DMS153 treated with DMSO at 0.1 percent for 48 hours (cell line): ENCODE results near the gene TRIM67.
"Not testable (repeated sequence)": the region's sequence is repeated elsewhere in the genome, so short reads cannot be mapped to it uniquely, and the experiment has no call there.

Source experiments
- DNase-seq: peaks from one replicate; lab custom pipeline; 2025; ENCODE audit not compliant: unreplicated experiment; lab: John Stamatoyannopoulos, UW

TRIM67 gene

GRCh38 chr1:231201979-231202633 lies 40.2 kb downstream of the TRIM67 start:
- no peak for DNase-seq

DNA sequence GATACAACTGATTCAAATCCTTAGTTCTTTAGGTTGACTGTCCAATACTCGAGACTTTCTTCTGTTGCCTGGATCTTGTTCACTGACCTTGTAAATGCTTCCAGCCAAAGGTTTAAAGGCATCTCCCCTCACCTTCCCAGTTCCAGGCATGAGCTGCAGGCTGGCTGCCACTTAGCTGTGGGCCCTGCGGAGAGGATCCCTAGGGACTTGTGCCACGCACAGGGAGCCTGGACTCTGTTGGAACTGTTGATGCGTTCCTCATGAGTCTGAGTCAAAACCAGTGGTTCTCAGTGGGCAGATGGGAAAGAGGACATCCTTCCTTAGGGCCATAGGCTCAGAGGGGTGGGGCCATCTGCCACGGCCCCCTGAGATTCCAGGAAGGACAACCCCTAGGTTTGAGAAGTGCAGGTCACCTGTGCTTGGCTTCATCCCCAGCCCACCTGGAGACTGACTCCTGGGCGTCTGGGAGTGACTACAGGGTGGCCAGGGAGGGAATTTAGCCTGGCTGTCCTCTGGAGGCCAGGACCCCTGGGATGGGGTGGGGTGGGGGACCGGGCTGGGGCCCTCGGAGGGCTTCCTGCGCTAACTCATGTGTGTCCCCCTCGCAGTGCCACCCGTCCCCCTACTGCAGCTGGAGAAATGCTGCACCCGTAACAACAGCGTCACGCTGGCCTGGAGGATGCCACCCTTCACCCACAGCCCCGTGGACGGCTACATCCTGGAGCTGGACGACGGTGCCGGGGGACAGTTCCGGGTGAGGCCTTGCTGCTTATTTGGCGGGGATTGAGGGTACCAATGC lies 41.6 kb downstream of the TRIM67 start:
- no peak for DNase-seq

DNA sequence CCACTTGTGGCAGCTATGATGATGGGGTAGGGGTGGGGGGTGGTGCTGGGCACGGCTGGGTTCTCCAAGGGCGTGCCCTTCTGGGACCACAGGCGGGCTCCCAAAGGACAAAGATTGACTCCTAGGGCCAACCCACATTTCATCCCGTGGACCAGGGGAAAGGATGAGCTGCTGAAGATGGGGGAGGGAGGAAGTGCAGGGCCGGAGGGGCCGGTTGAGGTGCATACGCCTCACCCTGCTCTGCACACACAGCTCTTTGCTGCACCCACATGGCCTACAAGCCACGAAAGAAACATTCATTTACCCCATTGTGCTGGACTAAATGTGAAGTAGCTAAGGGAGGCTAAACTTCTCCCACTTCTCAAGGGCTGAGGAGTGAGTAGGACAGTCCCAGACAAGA lies 45.0 kb downstream of the TRIM67 start:
- no peak for DNase-seq

DNA sequence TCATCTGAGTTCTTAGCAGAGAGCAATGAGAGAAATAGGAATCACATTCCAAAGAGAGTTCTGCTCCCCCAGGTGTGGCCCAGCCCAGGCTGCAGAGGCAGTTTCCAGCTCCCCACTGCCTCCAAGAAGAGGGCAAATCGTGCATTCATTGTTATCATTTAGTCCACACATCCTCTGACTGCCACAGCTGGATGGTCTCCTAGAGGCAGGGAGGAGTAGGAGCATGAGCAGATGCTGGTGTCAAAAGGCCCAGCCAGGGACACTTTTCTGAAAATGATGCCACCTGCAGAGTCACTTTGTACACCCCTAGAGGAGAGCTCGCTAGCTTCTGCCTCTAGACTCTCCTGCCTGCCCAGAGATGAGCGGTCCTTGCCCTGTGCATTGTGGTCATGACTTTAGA lies 45.6 kb downstream of the TRIM67 start:
- no peak for DNase-seq

DNA sequence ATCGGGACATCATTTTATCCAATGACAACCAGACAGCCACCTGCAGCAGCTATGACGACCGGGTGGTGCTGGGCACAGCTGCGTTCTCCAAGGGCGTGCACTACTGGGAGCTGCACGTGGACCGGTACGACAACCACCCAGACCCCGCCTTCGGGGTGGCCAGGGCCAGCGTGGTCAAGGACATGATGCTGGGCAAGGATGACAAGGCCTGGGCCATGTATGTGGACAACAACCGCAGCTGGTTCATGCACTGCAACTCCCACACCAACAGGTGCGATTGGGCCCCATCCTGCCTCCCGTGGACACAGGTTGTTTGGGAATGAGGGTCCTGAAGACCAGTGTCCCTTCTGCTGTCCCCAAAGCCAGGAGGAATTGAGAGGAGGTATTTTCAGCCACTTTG lies 47.1 kb downstream of the TRIM67 start:
- DNase-seq: no peak

GRCh38 chr1:231209531-231209930 lies 47.7 kb downstream of the TRIM67 start:
- DNase-seq: no peak

DNA sequence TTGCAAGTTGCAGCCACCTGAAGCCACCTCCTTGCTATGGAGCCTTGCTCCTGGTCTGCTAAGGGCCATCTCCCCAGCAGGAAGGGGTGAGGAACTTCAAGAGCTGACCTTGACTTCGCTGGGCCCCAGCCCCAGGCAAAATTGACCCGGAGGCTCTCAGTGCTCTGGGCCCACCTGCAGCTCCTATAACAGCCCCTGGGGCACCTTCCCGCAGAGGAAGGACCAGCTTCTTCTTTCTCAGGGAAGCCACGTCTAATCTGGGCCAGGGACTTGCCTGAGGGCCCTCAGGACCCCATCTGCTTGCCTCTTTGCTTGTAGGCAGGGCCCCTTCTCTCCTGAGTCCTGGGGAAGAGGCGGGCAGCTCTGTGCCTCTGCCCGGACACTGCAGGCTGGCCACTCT lies 48.3 kb downstream of the TRIM67 start:
- no peak for DNase-seq

DNA sequence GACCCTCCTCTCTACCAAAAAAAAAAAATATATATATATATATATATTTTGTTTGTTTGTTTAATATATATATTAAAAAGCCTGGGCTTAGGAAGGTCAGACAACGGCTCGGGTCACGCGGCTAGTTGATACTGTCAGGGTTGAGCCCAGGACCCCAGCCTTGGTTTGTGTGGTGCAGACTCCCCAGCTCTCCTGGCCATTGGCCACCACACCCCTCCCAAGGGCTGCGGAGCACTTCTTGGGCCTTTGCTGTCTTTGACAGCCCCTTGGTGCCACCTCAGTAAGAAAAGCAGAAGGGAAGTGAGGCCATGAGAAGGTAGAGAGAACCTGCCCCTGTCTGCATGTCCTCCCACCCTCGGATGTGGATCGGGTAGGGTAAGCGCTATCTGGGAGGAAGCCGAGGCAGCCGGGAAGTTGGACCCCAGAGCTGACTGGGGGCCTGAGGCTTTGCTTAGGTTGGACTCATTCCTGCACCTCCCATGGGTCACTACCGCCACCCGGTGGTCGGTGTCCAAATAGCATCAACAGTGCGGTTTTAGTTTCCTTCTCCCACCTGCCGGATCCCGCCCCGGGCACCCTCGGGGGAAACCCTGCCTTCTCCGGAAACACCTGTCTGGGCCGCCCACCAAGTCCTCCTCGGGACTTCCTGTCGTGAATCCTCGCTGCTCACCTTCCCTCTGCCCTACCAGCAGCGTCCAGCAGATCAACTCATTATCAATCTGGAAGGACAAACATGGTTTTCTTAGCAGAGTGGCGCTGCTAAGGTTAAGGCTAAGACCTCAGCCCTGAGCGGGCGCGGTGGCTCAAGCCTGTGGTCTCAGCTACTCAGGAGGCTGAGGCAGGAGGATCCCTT lies 49.4 kb downstream of the TRIM67 start:
- DNase-seq: peak; percentile 89

DNA sequence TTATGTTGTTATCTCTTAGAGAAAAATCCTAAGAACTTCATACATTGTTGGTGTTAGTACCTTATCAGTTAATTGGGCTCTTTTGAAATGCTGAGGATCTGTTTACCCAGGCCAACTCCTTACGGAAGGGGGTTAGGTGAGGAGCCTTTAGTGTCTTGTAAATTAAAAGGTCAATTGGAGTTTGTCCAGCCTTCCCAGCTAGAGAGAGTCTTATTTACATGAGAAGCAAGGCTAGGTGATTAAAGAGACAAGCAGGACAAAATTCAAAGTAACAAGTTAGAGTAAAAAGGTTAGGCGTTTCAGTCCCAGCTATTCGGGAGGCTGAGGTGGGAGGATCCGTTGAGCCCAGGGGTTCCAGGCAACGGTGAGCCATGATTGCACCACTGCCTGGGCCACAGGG lies 50.4 kb downstream of the TRIM67 start:
- DNase-seq: not testable (repeated sequence)

DNA sequence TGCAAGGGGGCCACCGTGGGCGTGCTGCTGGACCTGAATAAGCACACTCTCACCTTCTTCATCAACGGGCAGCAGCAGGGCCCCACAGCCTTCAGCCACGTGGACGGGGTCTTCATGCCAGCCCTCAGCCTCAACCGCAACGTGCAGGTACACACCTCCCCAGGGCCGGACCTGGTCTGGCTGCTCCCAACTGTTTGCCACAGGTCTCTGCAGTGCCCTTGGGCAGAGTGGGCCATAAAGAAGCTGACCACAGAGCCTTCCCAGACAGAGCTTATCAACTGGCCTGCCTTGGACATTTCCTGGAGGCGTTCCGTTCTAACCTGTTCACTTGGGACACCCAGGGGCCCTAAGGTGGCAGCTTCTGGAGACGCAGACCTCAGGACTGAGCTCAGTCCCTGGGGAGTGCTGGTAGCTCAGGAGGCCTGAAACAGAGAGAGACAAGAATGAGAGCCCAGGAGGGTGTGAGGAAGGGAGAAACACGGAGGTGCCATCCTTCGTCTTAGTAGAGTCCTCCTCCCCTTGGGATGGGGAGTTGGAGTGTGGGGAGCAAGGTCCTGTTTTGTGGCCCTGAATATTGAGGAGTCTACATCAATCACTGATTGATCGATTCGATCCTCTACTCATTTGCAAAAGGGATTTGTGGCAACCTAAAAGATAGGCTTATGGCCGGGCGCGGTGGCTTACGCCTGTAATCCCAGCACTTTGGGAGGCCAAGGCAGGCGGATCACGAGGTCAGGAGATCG lies 52.1 kb downstream of the TRIM67 start:
- no peak for DNase-seq

- no peak for DNase-seq
These were observed 53.2 kb downstream of the TRIM67 start for GRCh38 chr1:231214918-231215680.

DNA sequence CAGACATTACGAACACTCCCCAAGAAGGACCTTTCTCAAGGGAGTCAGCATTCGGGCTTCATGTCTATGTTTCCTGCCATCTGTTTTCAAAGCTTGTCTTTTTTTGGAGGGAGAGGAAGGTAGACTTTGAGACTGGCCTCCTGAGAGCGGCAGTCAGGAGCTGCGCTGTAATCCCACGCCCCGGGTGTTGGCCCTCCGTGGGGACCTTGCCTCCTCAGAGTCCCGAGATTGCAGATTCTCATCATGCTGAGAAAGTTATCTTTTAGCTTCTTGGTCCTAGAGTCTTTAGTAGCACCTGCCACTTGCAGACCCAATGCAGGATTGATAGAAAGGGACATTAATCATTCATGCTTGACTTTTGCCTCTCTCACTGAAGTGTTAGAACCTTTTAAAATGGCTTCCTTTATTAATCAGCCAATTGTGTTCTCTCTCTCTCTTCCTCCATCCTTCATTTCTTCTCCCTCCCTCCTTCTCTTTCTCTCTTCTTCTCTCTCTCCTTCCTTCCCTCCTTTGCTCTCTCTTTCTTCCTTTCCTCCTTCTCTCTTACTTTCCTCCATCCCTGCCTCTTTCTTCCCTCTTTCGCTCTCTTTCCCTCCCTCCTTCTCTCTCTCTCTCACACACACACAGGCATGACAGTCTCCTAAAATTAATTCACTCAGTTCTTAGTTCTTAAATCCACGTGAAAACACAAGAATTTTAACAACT lies 54.0 kb downstream of the TRIM67 start:
- DNase-seq: no peak

GRCh38 chr1:231216498-231216897 lies 54.6 kb downstream of the TRIM67 start:
- DNase-seq: peak; percentile 81

GRCh38 chr1:231217056-231217455 lies 55.2 kb downstream of the TRIM67 start:
- no peak for DNase-seq

DNA sequence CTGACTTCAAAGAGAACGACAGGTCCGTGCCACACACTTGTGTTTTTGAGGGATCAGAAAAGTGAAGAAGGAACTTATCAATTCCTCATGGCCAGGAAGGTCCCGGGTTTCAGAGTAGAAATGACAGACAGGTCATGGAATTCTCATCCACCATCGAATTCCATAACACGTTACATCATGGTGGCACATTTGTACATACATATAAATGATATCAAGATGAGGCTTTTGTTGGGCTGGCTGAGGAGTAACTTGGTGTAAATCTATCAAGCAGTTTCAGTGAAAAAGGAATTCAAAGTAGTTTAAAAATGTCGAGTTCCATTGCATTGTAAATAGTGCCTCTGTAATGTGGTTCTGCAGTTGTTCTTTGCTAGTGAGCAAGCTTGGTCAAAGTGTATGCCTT lies 56.2 kb downstream of the TRIM67 start:
- DNase-seq: no peak

DNA sequence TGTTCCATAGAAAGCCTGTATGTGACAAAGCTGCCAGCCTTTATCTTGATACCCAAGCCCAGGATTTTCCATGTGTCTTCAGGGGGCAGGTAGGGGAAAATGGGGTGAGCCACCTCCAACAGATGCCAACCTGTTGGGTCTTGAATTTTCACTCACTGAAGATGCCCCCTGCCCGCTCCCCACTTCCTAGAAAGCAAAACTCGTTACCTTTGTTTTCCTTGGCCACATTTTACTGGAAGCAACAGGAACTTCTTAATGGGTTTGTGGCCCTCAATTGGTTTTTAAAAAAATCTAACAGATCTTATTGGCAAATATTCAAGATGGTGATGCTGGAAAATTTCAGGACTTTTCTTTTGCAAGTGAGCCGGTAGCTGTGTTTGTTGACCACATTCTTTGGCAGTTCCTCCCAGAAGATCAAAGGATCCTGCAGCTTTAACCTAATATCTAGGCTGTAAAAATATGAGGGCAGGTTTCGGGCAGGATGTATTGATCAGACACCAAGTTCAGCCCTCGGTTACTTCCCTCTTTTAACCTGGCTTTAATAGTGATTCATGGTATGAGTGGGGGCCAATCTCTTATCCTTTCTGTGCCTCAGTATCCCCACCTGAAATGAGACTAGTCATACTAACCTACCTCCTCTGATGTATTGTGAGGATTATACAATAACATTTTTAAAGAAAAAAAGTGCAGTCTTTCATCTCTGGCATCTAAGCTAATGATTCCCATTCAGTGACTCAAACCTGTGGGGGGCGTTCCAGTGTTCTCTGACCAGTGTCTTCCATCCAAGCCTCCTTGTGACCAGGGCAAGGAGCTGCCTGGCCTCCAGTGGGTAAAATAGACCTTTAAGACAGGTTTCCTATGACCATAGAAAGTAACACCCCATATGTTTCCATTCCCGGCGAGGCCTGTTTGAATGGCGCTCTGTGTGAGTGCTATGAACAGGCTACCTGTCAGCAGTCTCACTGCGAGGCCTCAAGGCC lies 57.9 kb downstream of the TRIM67 start:
- DNase-seq: no peak

GRCh38 chr1:231220801-231221200 lies 58.9 kb downstream of the TRIM67 start:
- no peak for DNase-seq

- DNase-seq: no peak
These were observed 64.3 kb downstream of the TRIM67 start for GRCh38 chr1:231226156-231226555.

- DNase-seq: no peak
These were observed 69.7 kb downstream of the TRIM67 start for GRCh38 chr1:231231511-231231910.
